IMR-90 (cell line): ENCODE measurements around the gene NPAS3. TPM values are rescaled to one million over a fixed set of nuclear protein-coding genes. Genes with fewer than 3 reads are reported as not detected.

Source experiments
- ATAC-seq: fragments of 200-7000 bp; cut with Tn5 transposase; 2 replicates; pipeline ENCODE4 v1.9.1; 2020; ENCODE audit warnings: low read depth, mild to moderate bottlenecking, moderate library complexity
- BruUV-seq: library from RNA; stranded (reverse); fragments of 400-500 nt; replicated peaks from 2 replicates; lab custom pipeline; 2021; lab: Mats Ljungman, UMichigan
- CTCF ChIA-PET: fragments of 300-600 bp; formaldehyde crosslinking; extraction: SDS; loops from one replicate; lab custom pipeline; 2021; ENCODE audit warnings: antibody characterized with exemption; lab: Yijun Ruan, JAX
- POLR2A ChIA-PET: fragments of 300-600 bp; sonication (Branson Sonifier 250); formaldehyde crosslinking; loops from one replicate; lab custom pipeline; 2022; ENCODE audit warnings: antibody characterized with exemption; ENCODE audit not compliant: unreplicated experiment; lab: Charles Lee
- DNase-seq: peaks from one replicate; pipeline ENCODE4 v3.0.0; 2013
- H2AFZ ChIP-seq: replicated peaks from 2 replicates; pipeline ENCODE3; 2013; ENCODE audit warnings: low read length, mild to moderate bottlenecking; ENCODE audit not compliant: poor library complexity
- H2AK5ac ChIP-seq: 2 replicates; pipeline ENCODE4 v1.6.1; 2013; ENCODE audit warnings: low read depth, low read length, inconsistent platforms
- H2AK9ac ChIP-seq: replicated peaks from 2 replicates; pipeline ENCODE3; 2013; ENCODE audit warnings: mild to moderate bottlenecking, low read depth, low read length, moderate library complexity; ENCODE audit not compliant: poor library complexity
- H2BK120ac ChIP-seq: 2 replicates; pipeline ENCODE4 v1.6.1; 2013; ENCODE audit warnings: low read depth, low read length, inconsistent platforms
- H2BK15ac ChIP-seq: 3 replicates; pipeline ENCODE4 v1.6.1; 2013; ENCODE audit warnings: low read depth, low read length, inconsistent platforms
- H2BK20ac ChIP-seq: 2 replicates; pipeline ENCODE4 v1.6.1; 2013; ENCODE audit warnings: low read depth, mild to moderate bottlenecking, inconsistent platforms, low read length, moderate library complexity
- H2BK5ac ChIP-seq: 2 replicates; pipeline ENCODE4 v1.6.1; 2013; ENCODE audit warnings: mild to moderate bottlenecking, low read depth, low read length, inconsistent platforms; ENCODE audit not compliant: poor library complexity, severe bottlenecking
- H3K14ac ChIP-seq: replicated peaks from 2 replicates; pipeline ENCODE4 v1.6.1; 2013; ENCODE audit warnings: low read depth, low read length, inconsistent platforms
- H3K18ac ChIP-seq: 2 replicates; pipeline ENCODE4 v1.6.1; 2013; ENCODE audit warnings: low read depth, low read length, control low read depth
- H3K23ac ChIP-seq: 2 replicates; pipeline ENCODE4 v1.6.1; 2013; ENCODE audit warnings: low read depth, low read length, inconsistent platforms
- H3K27ac ChIP-seq: 2 replicates; pipeline ENCODE4 v1.5.1; 2013; ENCODE audit warnings: mild to moderate bottlenecking, control low read depth, low read length; ENCODE audit not compliant: insufficient read depth
- H3K27me3 ChIP-seq: 2 replicates; pipeline ENCODE4 v1.6.1; 2013; ENCODE audit warnings: low read length; ENCODE audit not compliant: control insufficient read depth, insufficient read depth
- H3K36me3 ChIP-seq: 2 replicates; pipeline ENCODE4 v1.6.1; 2013; ENCODE audit warnings: low read length, mixed read lengths; ENCODE audit not compliant: control insufficient read depth, insufficient read depth
- H3K4ac ChIP-seq: 2 replicates; pipeline ENCODE4 v1.6.1; 2013; ENCODE audit warnings: low read depth, low read length, inconsistent platforms
- H3K4me1 ChIP-seq: 2 replicates; pipeline ENCODE4 v1.6.1; 2013; ENCODE audit warnings: low read length, mixed read lengths; ENCODE audit not compliant: control insufficient read depth, insufficient read depth
- H3K4me2 ChIP-seq: 2 replicates; pipeline ENCODE4 v1.6.1; 2013; ENCODE audit warnings: low read depth, mild to moderate bottlenecking, control low read depth, low read length, moderate library complexity
- H3K4me3 ChIP-seq: 2 replicates; pipeline ENCODE4 v1.5.1; 2013; ENCODE audit warnings: low read depth, mild to moderate bottlenecking, control low read depth, low read length, moderate library complexity; ENCODE audit not compliant: insufficient read depth
- H3K56ac ChIP-seq: 2 replicates; pipeline ENCODE4 v1.6.1; 2013; ENCODE audit warnings: low read length, inconsistent platforms; ENCODE audit not compliant: insufficient read depth; ENCODE audit errors: extremely low read depth
- H3K79me1 ChIP-seq, 2 experiments: 2 replicates each; pipeline ENCODE4 v1.6.1; 2013; ENCODE audit warnings: low read length in 2 of 2, inconsistent platforms in 1 of 2, low read depth in 1 of 2
- H3K9ac ChIP-seq: 2 replicates; pipeline ENCODE4 v1.6.1; 2013; ENCODE audit warnings: low read depth, low read length, control low read depth
- H3K9me1 ChIP-seq: 2 replicates; pipeline ENCODE4 v1.6.1; 2013; ENCODE audit warnings: low read length, inconsistent platforms; ENCODE audit not compliant: insufficient read depth
- H3K9me3 ChIP-seq: 2 replicates; pipeline ENCODE4 v1.6.1; 2013; ENCODE audit warnings: low read length; ENCODE audit not compliant: control insufficient read depth, insufficient read depth
- H4K20me1 ChIP-seq: 2 replicates; pipeline ENCODE4 v1.6.1; 2013; ENCODE audit warnings: low read length, inconsistent platforms; ENCODE audit not compliant: insufficient read depth
- H4K5ac ChIP-seq: 2 replicates; pipeline ENCODE4 v1.6.1; 2013; ENCODE audit warnings: mild to moderate bottlenecking, low read depth, low read length, control low read depth
- H4K8ac ChIP-seq, 2 experiments: 2 replicates each; pipeline ENCODE4 v1.6.1; 2013; ENCODE audit warnings: low read depth in 2 of 2, low read length in 2 of 2, control low read depth in 1 of 2, inconsistent platforms in 1 of 2
- H4K91ac ChIP-seq: 2 replicates; pipeline ENCODE4 v1.6.1; 2013; ENCODE audit warnings: low read depth, low read length, inconsistent platforms; ENCODE audit not compliant: insufficient read depth
- BHLHE40 ChIP-seq: fragments of 150-350 bp; IDR thresholded peaks from 2 replicates; pipeline ENCODE4 v1.6.1; 2016; ENCODE audit warnings: mild to moderate bottlenecking, low read depth, low read length
- CEBPB ChIP-seq: IDR thresholded peaks from 2 replicates; pipeline ENCODE4 v1.6.1; 2012; ENCODE audit warnings: low read depth, low read length, improper control_type of control experiment
- CHD1 ChIP-seq: IDR thresholded peaks from 2 replicates; pipeline ENCODE4 v1.6.1; 2012; ENCODE audit warnings: low read depth, low read length, improper control_type of control experiment
- FOS ChIP-seq: fragments of 150-350 bp; IDR thresholded peaks from 2 replicates; pipeline ENCODE4 v1.6.1; 2016; ENCODE audit warnings: low read depth, low read length
- MAFK ChIP-seq: IDR thresholded peaks from 2 replicates; pipeline ENCODE4 v1.6.1; 2012; ENCODE audit warnings: low read depth, low read length, improper control_type of control experiment
- MAZ ChIP-seq: IDR thresholded peaks from 2 replicates; pipeline ENCODE4 v1.6.1; 2012; ENCODE audit warnings: low read depth, mild to moderate bottlenecking, low read length, improper control_type of control experiment, moderate library complexity, borderline replicate concordance
- MXI1 ChIP-seq: IDR thresholded peaks from 2 replicates; pipeline ENCODE4 v1.6.1; 2012; ENCODE audit warnings: low read depth, mild to moderate bottlenecking, low read length, moderate library complexity, borderline replicate concordance
- NFE2L2 ChIP-seq: fragments of 150-350 bp; IDR thresholded peaks from 2 replicates; pipeline ENCODE4 v1.6.1; 2016; ENCODE audit warnings: low read depth, mild to moderate bottlenecking, low read length
- POLR2A ChIP-seq: IDR thresholded peaks from 2 replicates; pipeline ENCODE4 v1.6.1; 2012; ENCODE audit warnings: mild to moderate bottlenecking, low read depth, low read length
- RAD21 ChIP-seq: IDR thresholded peaks from 2 replicates; pipeline ENCODE4 v1.6.1; 2012; ENCODE audit warnings: low read length, improper control_type of control experiment
- RCOR1 ChIP-seq: IDR thresholded peaks from 2 replicates; pipeline ENCODE4 v1.6.1; 2012; ENCODE audit warnings: mild to moderate bottlenecking, low read length, improper control_type of control experiment; ENCODE audit not compliant: insufficient replicate concordance
- RFX5 ChIP-seq: IDR thresholded peaks from 2 replicates; pipeline ENCODE4 v1.8.0; 2012; ENCODE audit warnings: low read depth, mild to moderate bottlenecking, low read length, moderate library complexity
- SMC3 ChIP-seq: fragments of 150-350 bp; IDR thresholded peaks from 2 replicates; pipeline ENCODE4 v1.6.1; 2016; ENCODE audit warnings: low read depth, mild to moderate bottlenecking, antibody characterized with exemption, low read length, moderate library complexity
- WGBS, 2 experiments: methylation state at CpG; one replicate each; pipeline versions ENCODE4 v1.1.5 to v1.1.7; 2013; ENCODE audit warnings: missing lambda C conversion rate in 2 of 2; ENCODE audit not compliant: insufficient read length in 1 of 2; ENCODE audit errors: extremely low coverage in 2 of 2; 5-methylcytosine and 5-hydroxymethylcytosine counted together
- dilution Hi-C: fragments of 300-500 bp; cut with HindIII; formaldehyde crosslinking; loops from one replicate; pipeline ENCODE4 v1.14.3; 2018; ENCODE audit warnings: low sequenced_read_pairs; ENCODE audit not compliant: unreplicated experiment
- in situ Hi-C: fragments of 300-500 bp; cut with MboI; formaldehyde crosslinking; loops from 3 replicates; pipeline ENCODE4 v1.14.3; 2019; ENCODE audit warnings: low sequenced_read_pairs, inconsistent platforms, mixed read lengths
- intact Hi-C: fragments of 100-400 bp; cut with micrococcal nuclease; formaldehyde crosslinking; loops from 2 replicates; pipeline ENCODE4 v1.10.0; 2022
- polyA plus RNA-seq, 3 experiments: library from polyadenylated mRNA; depleted of rRNA; stranded (reverse); fragments of >200 nt; gene quantifications; 2 replicates each; pipeline ENCODE4 v1.2.3, GENCODE V29; 2012; ENCODE audit warnings: low replicate concordance in 1 of 3
- total RNA-seq: library from RNA; depleted of rRNA; stranded (reverse); fragments of >200 nt; gene quantifications from 2 replicates; pipeline ENCODE4 v1.2.3, GENCODE V29; 2012
- TF ChIP-seq, protein P1 (sequence below): fragments of 150-350 bp; IDR thresholded peaks from 2 replicates; pipeline ENCODE4 v1.6.1; 2016; ENCODE audit warnings: low read depth, mild to moderate bottlenecking, low read length, moderate library complexity, borderline replicate concordance
- TF ChIP-seq, protein P2 (sequence below): fragments of 150-350 bp; IDR thresholded peaks from 2 replicates; pipeline ENCODE4 v1.6.1; 2017; ENCODE audit warnings: mild to moderate bottlenecking, antibody characterized with exemption, low read length, low read depth
- TF ChIP-seq, protein P3 (sequence below): conservative IDR thresholded peaks from 2 replicates; pipeline ENCODE4 v1.5.1; 2012; ENCODE audit warnings: mild to moderate bottlenecking, low read depth, low read length, improper control_type of control experiment

The NPAS3 gene
- total and polyA plus RNA-seq, 2 of the 4 experiments (the other 2 are of a cell fraction) = not detected

DNA sequence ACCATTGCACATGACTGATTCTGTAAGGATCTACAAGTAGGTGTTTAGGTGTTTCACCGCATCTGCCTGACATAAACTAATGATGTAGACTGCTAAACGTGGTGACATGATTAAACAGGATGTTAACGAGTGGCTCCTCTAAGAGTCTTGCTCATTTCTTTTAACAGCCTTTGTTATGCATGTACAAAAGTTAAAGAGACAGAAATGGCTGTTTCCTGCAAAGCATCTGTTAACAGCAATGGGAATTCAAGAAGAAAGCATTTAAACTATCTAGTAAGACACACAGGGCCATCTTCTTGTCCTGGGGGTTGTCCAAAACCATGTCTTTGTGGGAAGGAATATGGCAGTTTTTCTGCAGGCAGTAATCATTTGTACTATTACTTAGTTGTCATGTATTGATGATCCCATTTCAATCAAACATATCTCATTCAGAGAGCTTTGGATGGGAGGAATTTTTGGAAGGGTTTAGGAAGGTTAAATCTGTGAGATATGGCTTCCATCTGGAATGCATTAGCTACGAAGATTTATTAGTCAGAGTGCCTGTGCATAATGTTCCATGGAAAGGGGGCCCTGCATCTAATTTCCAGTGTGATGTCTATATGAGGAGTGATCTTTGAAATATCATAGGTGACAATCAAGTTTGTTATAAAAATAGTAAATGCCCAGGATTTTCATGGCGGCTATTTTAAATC is 517.1 kb downstream of the NPAS3 start:
- no peak overlapping the region for H3K4ac ChIP-seq
- no peak overlapping the region for H3K27ac ChIP-seq
- H2AFZ ChIP-seq = no peak overlapping the region
- no peak overlapping the region for H4K91ac ChIP-seq
- H2BK15ac ChIP-seq = no peak overlapping the region
- in situ Hi-C loops (no loop called here), intact Hi-C loops (no loop called here), dilution Hi-C loops (no loop called here)
- BruUV-seq = no TSS peak
- TF ChIP-seq CEBPB (no peak), CHD1 (no peak), RCOR1 (no peak), RAD21 (no peak), MAZ (no peak), POLR2A (no peak), BHLHE40 (no peak), SMC3 (no peak), FOS (no peak), MXI1 (no peak), RFX5 (no peak), NFE2L2 (no peak), MAFK (no peak)
- TF ChIP-seq, protein P1, sequence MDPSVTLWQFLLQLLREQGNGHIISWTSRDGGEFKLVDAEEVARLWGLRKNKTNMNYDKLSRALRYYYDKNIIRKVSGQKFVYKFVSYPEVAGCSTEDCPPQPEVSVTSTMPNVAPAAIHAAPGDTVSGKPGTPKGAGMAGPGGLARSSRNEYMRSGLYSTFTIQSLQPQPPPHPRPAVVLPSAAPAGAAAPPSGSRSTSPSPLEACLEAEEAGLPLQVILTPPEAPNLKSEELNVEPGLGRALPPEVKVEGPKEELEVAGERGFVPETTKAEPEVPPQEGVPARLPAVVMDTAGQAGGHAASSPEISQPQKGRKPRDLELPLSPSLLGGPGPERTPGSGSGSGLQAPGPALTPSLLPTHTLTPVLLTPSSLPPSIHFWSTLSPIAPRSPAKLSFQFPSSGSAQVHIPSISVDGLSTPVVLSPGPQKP = no peak
- TF ChIP-seq, protein P2, sequence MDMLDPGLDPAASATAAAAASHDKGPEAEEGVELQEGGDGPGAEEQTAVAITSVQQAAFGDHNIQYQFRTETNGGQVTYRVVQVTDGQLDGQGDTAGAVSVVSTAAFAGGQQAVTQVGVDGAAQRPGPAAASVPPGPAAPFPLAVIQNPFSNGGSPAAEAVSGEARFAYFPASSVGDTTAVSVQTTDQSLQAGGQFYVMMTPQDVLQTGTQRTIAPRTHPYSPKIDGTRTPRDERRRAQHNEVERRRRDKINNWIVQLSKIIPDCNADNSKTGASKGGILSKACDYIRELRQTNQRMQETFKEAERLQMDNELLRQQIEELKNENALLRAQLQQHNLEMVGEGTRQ = no peak
- TF ChIP-seq, protein P3, sequence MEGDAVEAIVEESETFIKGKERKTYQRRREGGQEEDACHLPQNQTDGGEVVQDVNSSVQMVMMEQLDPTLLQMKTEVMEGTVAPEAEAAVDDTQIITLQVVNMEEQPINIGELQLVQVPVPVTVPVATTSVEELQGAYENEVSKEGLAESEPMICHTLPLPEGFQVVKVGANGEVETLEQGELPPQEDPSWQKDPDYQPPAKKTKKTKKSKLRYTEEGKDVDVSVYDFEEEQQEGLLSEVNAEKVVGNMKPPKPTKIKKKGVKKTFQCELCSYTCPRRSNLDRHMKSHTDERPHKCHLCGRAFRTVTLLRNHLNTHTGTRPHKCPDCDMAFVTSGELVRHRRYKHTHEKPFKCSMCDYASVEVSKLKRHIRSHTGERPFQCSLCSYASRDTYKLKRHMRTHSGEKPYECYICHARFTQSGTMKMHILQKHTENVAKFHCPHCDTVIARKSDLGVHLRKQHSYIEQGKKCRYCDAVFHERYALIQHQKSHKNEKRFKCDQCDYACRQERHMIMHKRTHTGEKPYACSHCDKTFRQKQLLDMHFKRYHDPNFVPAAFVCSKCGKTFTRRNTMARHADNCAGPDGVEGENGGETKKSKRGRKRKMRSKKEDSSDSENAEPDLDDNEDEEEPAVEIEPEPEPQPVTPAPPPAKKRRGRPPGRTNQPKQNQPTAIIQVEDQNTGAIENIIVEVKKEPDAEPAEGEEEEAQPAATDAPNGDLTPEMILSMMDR = no peak
- no peak overlapping the region for H3K4me3 ChIP-seq
- H3K23ac ChIP-seq = no peak overlapping the region
- H4K20me1 ChIP-seq = no peaks in the 10 kb centered on the region
- no peak overlapping the region for H2BK20ac ChIP-seq
- H2BK5ac ChIP-seq = no peak overlapping the region
- no peaks in the 10 kb centered on the region for H3K4me1 ChIP-seq
- no peaks in the 10 kb centered on the region for H3K79me1 ChIP-seq
- no peak overlapping the region for H4K8ac ChIP-seq
- H3K36me3 ChIP-seq = no peaks in the 10 kb centered on the region
- POLR2A ChIA-PET = no interaction called here
- H3K9ac ChIP-seq = no peak overlapping the region
- no peak overlapping the region for H2AK9ac ChIP-seq
- CTCF ChIA-PET = interaction anchor here (1.1 kb wide), 1 partner anchor 63 kb away, joined by 3 read pairs; no protein-coding TSS in a partner anchor
- H3K9me1 ChIP-seq = no peaks in the 10 kb centered on the region
- no peak for DNase-seq
- no peak for ATAC-seq
- no peaks in the 10 kb centered on the region for H3K27me3 ChIP-seq
- H4K5ac ChIP-seq = no peak overlapping the region
- no peaks in the 10 kb centered on the region for H3K9me3 ChIP-seq
- no peak overlapping the region for H2BK120ac ChIP-seq
- WGBS, 2 experiments = 77% methylated on average over 2 of the region's 5 CpGs; no CpG with 5 or more reads in 1 of the 2 experiments
- no peak overlapping the region for H3K4me2 ChIP-seq
- H3K14ac ChIP-seq = no peak overlapping the region
- H3K18ac ChIP-seq = no peak overlapping the region
- no peak overlapping the region for H3K56ac ChIP-seq
- no peak overlapping the region for H2AK5ac ChIP-seq
